DND-41 (cell line): ENCODE data around the gene PKD2.
"Not testable (repeated sequence)": the region's sequence is repeated elsewhere in the genome, so short reads cannot be mapped to it uniquely, and the experiment has no call there.

Experiments
- ATAC-seq: fragments of 200-7000 bp; cut with Tn5 transposase; 3 replicates; pipeline ENCODE4 v1.9.1; 2021; ENCODE audit warnings: low read depth; ENCODE audit not compliant: insufficient read depth
- DNase-seq: peaks from one replicate; pipeline ENCODE4 v3.0.0-alpha.2; 2020
- H2AFZ ChIP-seq: 2 replicates; pipeline ENCODE4 v1.6.0; 2012; ENCODE audit warnings: low read depth, low read length
- H3K27ac ChIP-seq: 2 replicates; pipeline ENCODE4 v1.5.1; 2012; ENCODE audit warnings: low read length, inconsistent platforms
- H3K27me3 ChIP-seq: fragments of 200-600 bp; sonication (generic); 2 replicates; pipeline ENCODE4 v1.6.0; 2012; ENCODE audit warnings: low read length, mild to moderate bottlenecking, inconsistent platforms; ENCODE audit not compliant: insufficient read depth, poor library complexity
- H3K36me3 ChIP-seq: 2 replicates; pipeline ENCODE4 v1.5.1; 2012; ENCODE audit warnings: low read length, inconsistent platforms; ENCODE audit not compliant: insufficient read depth
- H3K4me1 ChIP-seq: 2 replicates; pipeline ENCODE4 v1.5.1; 2012; ENCODE audit warnings: mild to moderate bottlenecking, low read length; ENCODE audit not compliant: insufficient read depth
- H3K4me2 ChIP-seq: 2 replicates; pipeline ENCODE4 v1.6.0; 2012; ENCODE audit warnings: mild to moderate bottlenecking, moderate library complexity, low read length, inconsistent platforms; ENCODE audit not compliant: insufficient read depth
- H3K4me3 ChIP-seq, 2 experiments: fragments of 200-600 bp in 1 of 2; shearing (Covaris generic) in 1 of 2; 2 replicates each; pipeline ENCODE4 v1.5.1; 2012 to 2016; ENCODE audit warnings: inconsistent platforms in 2 of 2, low read length in 2 of 2, mild to moderate bottlenecking in 2 of 2, low read depth in 1 of 2, moderate library complexity in 1 of 2
- H3K79me2 ChIP-seq: 2 replicates; pipeline ENCODE4 v1.6.0; 2012; ENCODE audit warnings: low read length, inconsistent platforms; ENCODE audit not compliant: insufficient read depth
- H3K9ac ChIP-seq: 2 replicates; pipeline ENCODE4 v1.6.0; 2012; ENCODE audit warnings: low read depth, mild to moderate bottlenecking, inconsistent platforms, low read length, moderate library complexity
- H3K9me3 ChIP-seq: 2 replicates; pipeline ENCODE4 v1.5.1; 2012; ENCODE audit warnings: low read length, moderate library complexity, mild to moderate bottlenecking, inconsistent platforms; ENCODE audit not compliant: insufficient read depth, severe bottlenecking
- H4K20me1 ChIP-seq: 2 replicates; pipeline ENCODE4 v1.6.0; 2012; ENCODE audit warnings: low read length; ENCODE audit not compliant: insufficient read depth
- CTCF ChIP-seq: IDR thresholded peaks from 2 replicates; pipeline ENCODE4 v1.5.1; 2012; ENCODE audit warnings: borderline replicate concordance, low read length, moderate library complexity, mild to moderate bottlenecking; ENCODE audit not compliant: poor library complexity, severe bottlenecking; ENCODE audit errors: extremely low read depth
- EZH2 ChIP-seq: IDR thresholded peaks from 3 replicates; pipeline ENCODE4 v1.6.1; 2012; ENCODE audit warnings: borderline replicate concordance, low read depth, mild to moderate bottlenecking, moderate library complexity, low read length, inconsistent platforms; ENCODE audit not compliant: severe bottlenecking

The PKD2 gene

GRCh38 chr4:88104902-88105610 lies 97.6 kb downstream of the PKD2 start:
- no peak overlapping the region for H3K9ac ChIP-seq
- H4K20me1 ChIP-seq: no peaks in the 10 kb centered on the region
- no peak overlapping the region for H3K4me3 ChIP-seq
- H3K4me2 ChIP-seq: no peak overlapping the region
- no peak overlapping the region for H3K27ac ChIP-seq
- TF ChIP-seq CTCF (no peak), EZH2 (no peak)
- H2AFZ ChIP-seq: no peak overlapping the region
- H3K36me3 ChIP-seq: no peaks in the 10 kb centered on the region
- H3K79me2 ChIP-seq: no peaks in the 10 kb centered on the region
- no peak for ATAC-seq
- no peaks in the 10 kb centered on the region for H3K9me3 ChIP-seq
- no peaks in the 10 kb centered on the region for H3K4me1 ChIP-seq
- no peaks in the 10 kb centered on the region for H3K27me3 ChIP-seq
- no peak for DNase-seq

- Histone ChIP-seq H3K4me2 (no peak overlapping the region), H3K4me1 (no peaks in the 10 kb centered on the region)
These were observed 98.8 kb downstream of the PKD2 start for GRCh38 chr4:88106205-88106604.

GRCh38 chr4:88107406-88108107 lies 100.1 kb downstream of the PKD2 start:
- H3K9ac ChIP-seq: no peak overlapping the region
- H3K9me3 ChIP-seq: no peaks in the 10 kb centered on the region
- DNase-seq (no peak), ATAC-seq (no peak)
- no peak overlapping the region for H2AFZ ChIP-seq
- no peaks in the 10 kb centered on the region for H4K20me1 ChIP-seq
- H3K79me2 ChIP-seq: no peaks in the 10 kb centered on the region
- TF ChIP-seq CTCF: no peak
- no peak for TF ChIP-seq EZH2
- no peak overlapping the region for H3K4me2 ChIP-seq
- no peaks in the 10 kb centered on the region for H3K4me1 ChIP-seq
- H3K36me3 ChIP-seq: no peaks in the 10 kb centered on the region
- no peaks in the 10 kb centered on the region for H3K27me3 ChIP-seq
- H3K27ac ChIP-seq: no peak overlapping the region
- H3K4me3 ChIP-seq: no peak overlapping the region

More at GRCh38 chr4:88106205-88106604, 98.8 kb downstream of the PKD2 start:
- no peak for ATAC-seq
- H3K27ac ChIP-seq: no peak overlapping the region
- H3K79me2 ChIP-seq: no peaks in the 10 kb centered on the region
- no peak overlapping the region for H3K4me3 ChIP-seq
- no peak for TF ChIP-seq CTCF
- no peak for TF ChIP-seq EZH2
- no peak overlapping the region for H2AFZ ChIP-seq
- no peak overlapping the region for H3K9ac ChIP-seq
- no peaks in the 10 kb centered on the region for H3K27me3 ChIP-seq
- H3K9me3 ChIP-seq: no peaks in the 10 kb centered on the region
- no peaks in the 10 kb centered on the region for H3K36me3 ChIP-seq
- no peak for DNase-seq
- no peaks in the 10 kb centered on the region for H4K20me1 ChIP-seq

- not testable (repeated sequence) for H3K4me2 ChIP-seq, H3K27ac ChIP-seq, H3K4me1 ChIP-seq, H3K9ac ChIP-seq, DNase-seq, H3K9me3 ChIP-seq, H3K36me3 ChIP-seq, H4K20me1 ChIP-seq, H3K79me2 ChIP-seq, ATAC-seq, H2AFZ ChIP-seq, H3K27me3 ChIP-seq, H3K4me3 ChIP-seq
These were observed 100.7 kb downstream of the PKD2 start for GRCh38 chr4:88108108-88108465.
